ENCODE measurements around the gene ELL. TPM values are rescaled to one million over a fixed set of nuclear protein-coding genes. Genes with fewer than 3 reads are reported as not detected.

Gene ELL
- total RNA-seq, 1 experiment from 2014 or later, result 17.0 TPM

- no peak overlapping the region for H2BK5ac ChIP-seq (ENCODE audit: insufficient read length, low read length)
- H3K9ac ChIP-seq (ENCODE audit: extremely low read depth, insufficient read length, low read length), result no peak overlapping the region
- H3K79me1 ChIP-seq (ENCODE audit: insufficient read depth, low read depth, low read length, poor library complexity, severe bottlenecking), result peaks cover 5% of the 10 kb centered on the region
- H2AK5ac ChIP-seq (ENCODE audit: insufficient read length, low read length), result no peak overlapping the region
- no peak overlapping the region for H3K4ac ChIP-seq (ENCODE audit: low read depth, low read length)
- H2BK120ac ChIP-seq (ENCODE audit: low read depth, low read length, poor library complexity, severe bottlenecking), result no peak overlapping the region
- no peak overlapping the region for H4K91ac ChIP-seq (ENCODE audit: insufficient read length, low read depth, low read length)
- H3K18ac ChIP-seq (ENCODE audit: insufficient read length, low read depth, low read length), result no peak overlapping the region
- no peak overlapping the region for H2AFZ ChIP-seq (ENCODE audit: low read length)
- no peak overlapping the region for H2BK15ac ChIP-seq (ENCODE audit: low read depth, low read length)
- no peak overlapping the region for H3K4me3 Mint-ChIP-seq
- no peak for DNase-seq
- H4K5ac ChIP-seq (ENCODE audit: insufficient read length, low read depth, low read length), result no peak overlapping the region
- H3K9me3 ChIP-seq (ENCODE audit: control insufficient read depth, low read depth, low read length), result no peaks in the 10 kb centered on the region
- H3K27me3 ChIP-seq (ENCODE audit: insufficient read depth, low read length), result no peaks in the 10 kb centered on the region
- no peaks in the 10 kb centered on the region for H3K9me3 Mint-ChIP-seq
- H3K27me3 Mint-ChIP-seq (ENCODE audit: low read depth), result no peaks in the 10 kb centered on the region
- no CpG with 5 or more reads among the region's 11 CpGs for WGBS (ENCODE audit: extremely low coverage, insufficient read length, low lambda C conversion rate)
- H2BK20ac ChIP-seq (ENCODE audit: low read depth, low read length, poor library complexity, severe bottlenecking), result no peak overlapping the region
- peaks cover 21 to 22% of the 10 kb centered on the region in 2 experiments for H3K4me1 Mint-ChIP-seq
- no peak overlapping the region for H3K56ac ChIP-seq (ENCODE audit: insufficient read length, low read depth, low read length)
- no peak for TF ChIP-seq CTCF (conservative IDR thresholded peaks at IDR 0.05)
- H3K23ac ChIP-seq (ENCODE audit: insufficient read length, low read depth, low read length), result no peak overlapping the region
- no peak overlapping the region for H3K27ac ChIP-seq (ENCODE audit: insufficient read length, low read depth, low read length)
- H4K20me1 ChIP-seq (ENCODE audit: control insufficient read depth, insufficient read depth, insufficient read length), result no peaks in the 10 kb centered on the region
- no peaks in the 10 kb centered on the region for H3K23me2 ChIP-seq (ENCODE audit: insufficient read length, low read depth, low read length, poor library complexity, severe bottlenecking)
- no peak overlapping the region for H3K27ac Mint-ChIP-seq
- peaks cover 9% of the 10 kb centered on the region for H3K79me2 ChIP-seq (ENCODE audit: insufficient read depth, low read length)
- no peak overlapping the region for H3T11ph ChIP-seq (ENCODE audit: low read length)
- no peak overlapping the region for H2BK12ac ChIP-seq (ENCODE audit: insufficient read length, low read depth, low read length)
- H4K8ac ChIP-seq (replicated peaks; ENCODE audit: insufficient read length, low read depth, low read length), result no peak overlapping the region
- H3K36me3 Mint-ChIP-seq (ENCODE audit: insufficient read depth in 1 of 3, low read depth in 3 of 3), result no peaks in the 10 kb centered on the region
- H3K4me2 ChIP-seq (ENCODE audit: insufficient read depth, insufficient read length, low read length), result no peak overlapping the region
- H3K4me1 ChIP-seq (ENCODE audit: insufficient read depth, low read length), result no peaks in the 10 kb centered on the region
- H3K14ac ChIP-seq (ENCODE audit: insufficient read depth, low read length), result no peak overlapping the region
Observed at GRCh38 chr19:18513868-18514267, 8.0 kb downstream of the ELL start.
